Caki2 (cell line): Measurements from ENCODE around the gene LZTFL1. TPM values are rescaled to one million over a fixed set of nuclear protein-coding genes. Genes with fewer than 3 reads are reported as not detected.

ENCODE experiments used
- DNase-seq: peaks from one replicate; pipeline ENCODE4 v3.0.0-alpha.2; 2015; ENCODE audit warnings: low read depth
- in situ Hi-C: cut with HindIII; loops from 2 replicates; pipeline ENCODE4 v1.10.0; 2016; ENCODE audit warnings: low sequenced_read_pairs, low pct_unique_long_range_greater_than_20kb, mixed read lengths
- total RNA-seq: library from RNA; depleted of rRNA; stranded (reverse); fragments of >200 nt; shearing (Covaris generic); gene quantifications from 2 replicates; pipeline ENCODE4 v1.2.3, GENCODE V29; 2014; ENCODE audit warnings: low replicate concordance; rRNA removed

LZTFL1 gene
- total RNA-seq, 1 experiment from 2014 or later = 39.5 TPM

- in situ Hi-C loops = no loop called here
- DNase-seq = no peak
Observed at GRCh38 chr3:45776611-45777010, 65.3 kb downstream of the LZTFL1 start.

- in situ Hi-C loops = no loop called here
- no peak for DNase-seq
Observed at GRCh38 chr3:45776301-45776595, 65.7 kb downstream of the LZTFL1 start.

GRCh38 chr3:45775571-45776300, 66.2 kb downstream of the LZTFL1 start:
- in situ Hi-C loops = no loop called here
- DNase-seq = no peak

DNA sequence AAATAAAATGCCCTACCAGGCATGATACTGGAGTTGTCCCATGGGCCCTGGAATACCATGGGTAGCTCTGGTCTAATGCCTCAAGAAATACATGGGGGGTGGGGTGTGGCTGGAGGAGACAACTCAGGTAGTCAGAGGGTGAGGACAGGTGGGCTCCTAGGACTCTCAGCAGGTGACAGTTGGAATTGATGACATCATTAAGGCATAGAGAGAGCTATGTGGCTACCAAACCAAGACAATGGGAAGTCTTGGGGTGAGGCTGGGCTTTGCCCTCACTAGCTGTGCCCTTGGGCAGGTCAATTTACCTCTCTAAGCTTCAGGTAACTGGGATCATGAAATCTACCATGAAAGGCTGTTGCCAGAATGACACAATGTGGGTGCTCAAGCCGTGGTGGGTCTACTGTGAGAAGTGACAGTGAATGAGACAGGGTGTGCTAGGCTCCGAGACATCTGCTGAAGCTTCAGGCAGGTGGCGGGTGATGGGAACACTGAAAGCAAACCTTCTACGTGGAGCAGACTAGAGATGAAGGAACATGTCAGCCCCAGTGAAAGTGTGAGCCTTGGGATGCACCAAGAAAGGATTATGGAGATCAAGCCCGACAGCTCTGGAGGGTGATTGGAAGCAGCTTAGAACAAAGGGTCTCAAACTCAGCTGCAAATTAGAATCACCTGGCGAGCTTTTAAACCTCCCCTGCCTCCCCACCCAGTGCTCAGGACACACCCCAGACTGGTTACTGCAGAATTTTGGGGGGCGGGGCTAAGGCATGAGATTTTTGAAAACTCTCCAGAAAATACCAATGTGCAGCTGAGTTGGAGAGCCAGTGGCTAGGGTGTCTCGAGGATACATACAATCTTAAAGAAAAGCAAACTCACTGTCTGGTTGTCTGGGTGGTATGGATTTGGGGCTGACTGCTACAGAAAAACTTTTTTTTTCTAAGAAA, 67.1 kb downstream of the LZTFL1 start:
- DNase-seq = no peak
- in situ Hi-C loops = no loop called here

DNA sequence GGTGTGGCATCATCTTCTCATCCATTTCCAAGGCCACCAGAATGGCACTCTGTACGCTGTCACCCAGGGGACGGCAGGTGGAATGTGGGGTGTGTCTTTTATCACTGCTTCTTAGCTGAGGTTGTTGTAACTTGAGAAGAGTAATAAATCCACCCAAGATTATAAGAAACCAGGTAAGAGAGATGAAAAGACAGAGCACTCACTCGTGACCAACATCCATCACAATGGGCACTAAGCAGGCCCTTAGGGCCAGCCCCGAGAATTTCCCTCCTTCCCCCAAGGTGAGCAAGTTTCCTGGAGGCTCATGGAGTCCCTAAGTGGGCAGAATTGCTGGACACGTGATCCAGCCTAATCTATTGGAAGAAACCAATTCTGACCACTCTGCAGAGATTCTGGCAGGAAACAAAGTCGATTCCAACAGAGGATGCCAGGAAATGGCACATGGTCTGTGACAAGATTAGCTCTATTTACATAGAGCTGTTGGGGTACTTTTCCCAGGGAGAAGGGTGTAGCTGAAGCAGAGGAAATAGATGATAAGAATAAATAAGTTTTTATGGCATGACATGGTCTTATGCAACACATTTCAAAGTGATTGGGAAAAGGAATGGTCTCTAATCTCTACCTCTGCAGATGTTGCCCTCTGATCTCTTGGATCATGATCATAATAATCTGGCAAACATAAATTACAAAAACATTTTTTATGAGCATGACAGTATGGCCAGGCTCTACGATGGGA, 68.0 kb downstream of the LZTFL1 start:
- in situ Hi-C loops = no loop called here
- no peak for DNase-seq

Other genes starting within 250 kb of the LZTFL1 start
- gene LIMD1, start 247.4 kb downstream of the LZTFL1 start, total RNA-seq = 11.6 and 16.4 TPM in 2 replicates
- gene SACM1L, start 152.7 kb downstream of the LZTFL1 start, total RNA-seq = 9.9 and 26.2 TPM in 2 replicates
- 0.10 and 0.26 TPM in 2 replicates for gene SLC6A20, start 45.6 kb downstream of the LZTFL1 start, total RNA-seq
- 0.81 TPM in 1 of 2 replicates, not detected in the other for gene CCR9, start 44.4 kb upstream of the LZTFL1 start, total RNA-seq
- not detected in 2 replicates for gene CXCR6, start 101.3 kb upstream of the LZTFL1 start, total RNA-seq
- gene FYCO1, start 153.7 kb upstream of the LZTFL1 start, total RNA-seq = 12.0 and 23.6 TPM in 2 replicates
- gene XCR1, start 185.4 kb upstream of the LZTFL1 start, total RNA-seq = not detected in 2 replicates